ENCODE results near the gene TMEM170A.
A peak's percentile ranks its signal among the peaks of the same experiment; 100 is the strongest.

The TMEM170A gene

GRCh38 chr16:75455677-75456076 is 8.8 kb downstream of the TMEM170A start:
- no peaks in the 10 kb centered on the region for H3K36me3 ChIP-seq (ENCODE audit: insufficient read depth)
- H3K4me1 ChIP-seq (ENCODE audit: low read depth, poor library complexity, severe bottlenecking): no peaks in the 10 kb centered on the region
- no peak overlapping the region for H3K4me3 ChIP-seq (IDR thresholded peaks at IDR 0.05; ENCODE audit: insufficient read depth, low read depth, low read length)
- H3K27me3 ChIP-seq (ENCODE audit: insufficient read depth, low read depth): no peaks in the 10 kb centered on the region
- H2AFZ ChIP-seq (ENCODE audit: low read depth): no peak overlapping the region
- TF ChIP-seq CTCF (conservative IDR thresholded peaks at IDR 0.05; ENCODE audit: low read depth, low read length): no peak
- H3K9ac ChIP-seq: no peak overlapping the region
- no peak overlapping the region for H3K4me2 ChIP-seq
- no peak overlapping the region for H3K27ac ChIP-seq
- H4K20me1 ChIP-seq (ENCODE audit: insufficient read depth): no peaks in the 10 kb centered on the region
- H3K79me2 ChIP-seq (ENCODE audit: insufficient read depth, low read depth): peaks cover 24% of the 10 kb centered on the region

GRCh38 chr16:75452464-75453190 is 11.9 kb downstream of the TMEM170A start:
- H3K4me1 ChIP-seq (ENCODE audit: low read depth, poor library complexity, severe bottlenecking): no peaks in the 10 kb centered on the region
- H3K79me2 ChIP-seq (ENCODE audit: insufficient read depth, low read depth): no peaks in the 10 kb centered on the region; the same call in 1 of the 2 replicates
- H2AFZ ChIP-seq (ENCODE audit: low read depth): no peak overlapping the region
- no peaks in the 10 kb centered on the region for H3K36me3 ChIP-seq (ENCODE audit: insufficient read depth)
- TF ChIP-seq CTCF (conservative IDR thresholded peaks at IDR 0.05; ENCODE audit: low read depth, low read length): no peak
- no peak overlapping the region for H3K27ac ChIP-seq
- no peak overlapping the region for H3K4me2 ChIP-seq
- no peaks in the 10 kb centered on the region for H3K27me3 ChIP-seq (ENCODE audit: insufficient read depth, low read depth)
- no peak overlapping the region for H3K9ac ChIP-seq
- H3K4me3 ChIP-seq (IDR thresholded peaks at IDR 0.05; ENCODE audit: insufficient read depth, low read depth, low read length): no peak overlapping the region
- no peaks in the 10 kb centered on the region for H4K20me1 ChIP-seq (ENCODE audit: insufficient read depth)

- Histone ChIP-seq H3K4me2 (peak overlapping the region; percentile 39; the same call in 1 of the 2 replicates), H3K9ac (no peak overlapping the region), H3K4me1 (ENCODE audit: low read depth, poor library complexity, severe bottlenecking) (peaks cover 18% of the 10 kb centered on the region), H3K27me3 (ENCODE audit: insufficient read depth, low read depth) (no peaks in the 10 kb centered on the region), H4K20me1 (ENCODE audit: insufficient read depth) (no peaks in the 10 kb centered on the region; the same call in 1 of the 2 replicates), H2AFZ (ENCODE audit: low read depth) (no peak overlapping the region), H3K4me3 (IDR thresholded peaks at IDR 0.05; ENCODE audit: insufficient read depth, low read depth, low read length) (no peak overlapping the region), H3K79me2 (ENCODE audit: insufficient read depth, low read depth) (no peaks in the 10 kb centered on the region), H3K36me3 (ENCODE audit: insufficient read depth) (no peaks in the 10 kb centered on the region), H3K27ac (no peak overlapping the region)
- no peak for TF ChIP-seq CTCF (conservative IDR thresholded peaks at IDR 0.05; ENCODE audit: low read depth, low read length)
Observed at GRCh38 chr16:75446416-75446815, 18.1 kb downstream of the TMEM170A start.

GRCh38 chr16:75445298-75445697 is 19.2 kb downstream of the TMEM170A start:
- H3K79me2 ChIP-seq (ENCODE audit: insufficient read depth, low read depth): no peaks in the 10 kb centered on the region
- no peaks in the 10 kb centered on the region for H3K36me3 ChIP-seq (ENCODE audit: insufficient read depth)
- H3K4me2 ChIP-seq: no peak overlapping the region
- H4K20me1 ChIP-seq (ENCODE audit: insufficient read depth): no peaks in the 10 kb centered on the region; the same call in 1 of the 2 replicates
- no peaks in the 10 kb centered on the region for H3K27me3 ChIP-seq (ENCODE audit: insufficient read depth, low read depth)
- H3K4me1 ChIP-seq (ENCODE audit: low read depth, poor library complexity, severe bottlenecking): peaks cover 18% of the 10 kb centered on the region
- no peak overlapping the region for H3K9ac ChIP-seq
- no peak overlapping the region for H3K4me3 ChIP-seq (IDR thresholded peaks at IDR 0.05; ENCODE audit: insufficient read depth, low read depth, low read length)
- H3K27ac ChIP-seq: no peak overlapping the region
- TF ChIP-seq CTCF (conservative IDR thresholded peaks at IDR 0.05; ENCODE audit: low read depth, low read length): no peak
- no peak overlapping the region for H2AFZ ChIP-seq (ENCODE audit: low read depth)
